ENCODE data around the gene RFX3. TPM values are rescaled to one million over a fixed set of nuclear protein-coding genes. Genes with fewer than 3 reads are reported as not detected.

RFX3 gene
- total and polyA plus RNA-seq, 2 experiments from 2014 or later: 5.8 to 7.9 TPM

- DNase-seq (ENCODE audit: low spot score): no peak
- no peak overlapping the region for H2AFZ ChIP-seq
- H3K27ac ChIP-seq: no peak overlapping the region
- no peak overlapping the region for H3K4me3 ChIP-seq
- no peak for TF ChIP-seq EZH2phosphoT487 (IDR thresholded peaks at IDR 0.05; ENCODE audit: low read depth, severe bottlenecking, unreplicated experiment)
- TF ChIP-seq CTCF (IDR thresholded peaks at IDR 0.05; ENCODE audit: poor library complexity): no peak
- no peak for TF ChIP-seq EZH2 (IDR thresholded peaks at IDR 0.05; ENCODE audit: borderline replicate concordance)
- H3K9me3 ChIP-seq (ENCODE audit: low read depth): no peaks in the 10 kb centered on the region
- no peaks in the 10 kb centered on the region for H3K36me3 ChIP-seq (replicated peaks; ENCODE audit: insufficient read depth, low read depth)
- no peaks in the 10 kb centered on the region for H3K9me2 ChIP-seq (replicated peaks; ENCODE audit: insufficient read depth)
- no peaks in the 10 kb centered on the region for H3K4me1 ChIP-seq (ENCODE audit: insufficient read depth)
- no peaks in the 10 kb centered on the region for H4K20me1 ChIP-seq (ENCODE audit: insufficient read depth, poor library complexity, severe bottlenecking)
- H3K4me2 ChIP-seq: peak overlapping the region; percentile 89
- peaks cover 42% of the 10 kb centered on the region for H3K27me3 ChIP-seq
- H3K79me2 ChIP-seq: no peaks in the 10 kb centered on the region
- 53% methylated on average over 19 of the region's 19 CpGs for WGBS (ENCODE audit: low lambda C conversion rate, missing lambda C conversion rate)
Observed at GRCh38 chr9:3180696-3181048, 345.1 kb downstream of the RFX3 start.

- no peaks in the 10 kb centered on the region for H3K79me2 ChIP-seq
- no peaks in the 10 kb centered on the region for H3K36me3 ChIP-seq (replicated peaks; ENCODE audit: insufficient read depth, low read depth)
- H3K4me3 ChIP-seq: no peak overlapping the region
- H3K27me3 ChIP-seq: peaks cover 42% of the 10 kb centered on the region
- no peaks in the 10 kb centered on the region for H3K4me1 ChIP-seq (ENCODE audit: insufficient read depth)
- 78% methylated on average over 4 of the region's 4 CpGs for WGBS (ENCODE audit: low lambda C conversion rate, missing lambda C conversion rate)
- H3K4me2 ChIP-seq: no peak overlapping the region
- no peaks in the 10 kb centered on the region for H4K20me1 ChIP-seq (ENCODE audit: insufficient read depth, poor library complexity, severe bottlenecking)
- H3K27ac ChIP-seq: no peak overlapping the region
- no peak for DNase-seq (ENCODE audit: low spot score)
- H3K9me3 ChIP-seq (ENCODE audit: low read depth): no peaks in the 10 kb centered on the region
- TF ChIP-seq EZH2 (IDR thresholded peaks at IDR 0.05; ENCODE audit: borderline replicate concordance): no peak
- TF ChIP-seq EZH2phosphoT487 (IDR thresholded peaks at IDR 0.05; ENCODE audit: low read depth, severe bottlenecking, unreplicated experiment): no peak
- no peak for TF ChIP-seq CTCF (IDR thresholded peaks at IDR 0.05; ENCODE audit: poor library complexity)
- no peaks in the 10 kb centered on the region for H3K9me2 ChIP-seq (replicated peaks; ENCODE audit: insufficient read depth)
- no peak overlapping the region for H2AFZ ChIP-seq
Observed at GRCh38 chr9:3179711-3180110, 346.1 kb downstream of the RFX3 start.

GRCh38 chr9:3177936-3178335 is 347.9 kb downstream of the RFX3 start:
- no peak for DNase-seq (ENCODE audit: low spot score)
- no peaks in the 10 kb centered on the region for H3K9me3 ChIP-seq (ENCODE audit: low read depth)
- no peaks in the 10 kb centered on the region for H3K9me2 ChIP-seq (replicated peaks; ENCODE audit: insufficient read depth)
- no peaks in the 10 kb centered on the region for H3K36me3 ChIP-seq (replicated peaks; ENCODE audit: insufficient read depth, low read depth)
- TF ChIP-seq EZH2phosphoT487 (IDR thresholded peaks at IDR 0.05; ENCODE audit: low read depth, severe bottlenecking, unreplicated experiment) (no peak), EZH2 (IDR thresholded peaks at IDR 0.05; ENCODE audit: borderline replicate concordance) (no peak), CTCF (IDR thresholded peaks at IDR 0.05; ENCODE audit: poor library complexity) (no peak)
- peaks cover 32% of the 10 kb centered on the region for H3K27me3 ChIP-seq
- H3K27ac ChIP-seq: no peak overlapping the region
- no peaks in the 10 kb centered on the region for H3K79me2 ChIP-seq
- no peaks in the 10 kb centered on the region for H4K20me1 ChIP-seq (ENCODE audit: insufficient read depth, poor library complexity, severe bottlenecking)
- 90% methylated on average over 1 of the region's 1 CpG for WGBS (ENCODE audit: low lambda C conversion rate, missing lambda C conversion rate)
- H3K4me2 ChIP-seq: no peak overlapping the region
- no peak overlapping the region for H3K4me3 ChIP-seq
- H2AFZ ChIP-seq: no peak overlapping the region
- H3K4me1 ChIP-seq (ENCODE audit: insufficient read depth): no peaks in the 10 kb centered on the region
